SU-DHL-6 (cell line): Measurements from ENCODE around the gene TMPRSS11A.

Experiments
- H2AFZ ChIP-seq: fragments of 200-600 bp; sonication (generic); 2 replicates; pipeline ENCODE4 v1.6.1; 2014; ENCODE audit warnings: low read depth, mild to moderate bottlenecking, moderate library complexity, mixed read lengths, antibody characterized with exemption, low read length; ENCODE audit not compliant: severe bottlenecking
- H3F3A ChIP-seq: fragments of 200-600 bp; shearing (Covaris generic); 2 replicates; pipeline ENCODE4 v1.6.0; 2016; ENCODE audit warnings: antibody characterized with exemption, mild to moderate bottlenecking; ENCODE audit not compliant: insufficient read depth
- H3K27ac ChIP-seq: fragments of 200-600 bp; sonication (generic); 2 replicates; pipeline ENCODE4 v1.5.1; 2016; ENCODE audit warnings: low read depth, mild to moderate bottlenecking, low read length, moderate library complexity, mixed read lengths
- H3K27me3 ChIP-seq: fragments of 200-600 bp; sonication (generic), shearing (Covaris generic); 2 replicates; pipeline ENCODE4 v1.6.0; 2014; ENCODE audit warnings: mild to moderate bottlenecking, low read length
- H3K36me3 ChIP-seq: fragments of 200-600 bp; sonication (generic); 2 replicates; pipeline ENCODE4 v1.6.1; 2014; ENCODE audit warnings: mild to moderate bottlenecking, low read length, mixed read lengths
- H3K4me2 ChIP-seq: fragments of 300-600, 200-600 bp; shearing (Covaris generic), sonication (generic); 2 replicates; pipeline ENCODE4 v1.6.0; 2014; ENCODE audit warnings: low read length, low read depth, mild to moderate bottlenecking; ENCODE audit not compliant: poor library complexity, severe bottlenecking
- H3K4me3 ChIP-seq: fragments of 200-600 bp; sonication (generic); 2 replicates; pipeline ENCODE4 v1.5.1; 2014; ENCODE audit warnings: antibody characterized with exemption, low read length, mild to moderate bottlenecking, mixed read lengths; ENCODE audit not compliant: insufficient read depth, poor library complexity, severe bottlenecking
- H3K79me2 ChIP-seq: fragments of 200-600 bp; sonication (generic); 2 replicates; pipeline ENCODE4 v1.6.1; 2014; ENCODE audit warnings: mild to moderate bottlenecking, low read length, moderate library complexity; ENCODE audit not compliant: insufficient read depth
- H3K9ac ChIP-seq: fragments of 200-600 bp; sonication (generic); 2 replicates; pipeline ENCODE4 v1.7.0; 2014; ENCODE audit warnings: mild to moderate bottlenecking, low read length
- H3K9me2 ChIP-seq: fragments of 200-600 bp; sonication (generic); replicated peaks from 2 replicates; pipeline ENCODE4 v1.6.1; 2014; ENCODE audit warnings: low read length; ENCODE audit not compliant: insufficient read depth
- H3K9me3 ChIP-seq: fragments of 200-600 bp; sonication (generic); 2 replicates; pipeline ENCODE4 v1.6.1; 2014; ENCODE audit warnings: low read length, mixed read lengths; ENCODE audit not compliant: insufficient read depth
- H4K20me1 ChIP-seq: fragments of 200-600 bp; sonication (generic); 2 replicates; pipeline ENCODE4 v1.6.1; 2014; ENCODE audit warnings: low read depth, mild to moderate bottlenecking, antibody characterized with exemption, low read length, moderate library complexity, mixed read lengths
- EZH2phosphoT487 ChIP-seq: fragments of 200-600 bp; sonication (generic), shearing (Covaris generic); conservative IDR thresholded peaks from 2 replicates; pipeline ENCODE4 v1.6.1; 2018; ENCODE audit warnings: mild to moderate bottlenecking, antibody characterized with exemption, low read length, moderate library complexity, mixed read lengths
- TF ChIP-seq, protein P1 (sequence below): fragments of 200-600 bp; sonication (generic); IDR thresholded peaks from one replicate; pipeline ENCODE4 v1.5.1; 2017; ENCODE audit warnings: antibody characterized with exemption, mild to moderate bottlenecking, low read length, moderate library complexity; ENCODE audit not compliant: insufficient read depth, poor library complexity, severe bottlenecking

TMPRSS11A gene

DNA sequence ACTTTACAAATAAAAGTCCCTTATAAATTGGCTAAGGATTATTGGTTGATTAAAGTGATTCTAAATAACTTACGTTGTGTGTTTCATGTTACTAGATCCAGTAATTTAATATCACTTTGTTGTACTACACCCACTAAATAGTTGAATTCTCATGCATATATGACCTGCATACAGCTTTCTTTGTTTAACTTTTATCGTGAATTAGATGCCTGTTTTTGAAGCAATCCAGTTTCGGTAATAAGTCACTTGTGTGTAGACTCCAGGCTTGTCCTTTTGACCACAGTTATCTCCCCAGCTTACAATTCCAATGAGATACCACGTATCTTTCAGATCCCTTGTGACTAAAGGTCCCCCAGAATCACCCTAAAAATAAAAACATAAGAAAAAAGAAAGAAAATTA, 52.2 kb downstream of the TMPRSS11A start:
- no peaks in the 10 kb centered on the region for H3K27me3 ChIP-seq
- no peaks in the 10 kb centered on the region for H3K36me3 ChIP-seq
- H3K79me2 ChIP-seq: no peaks in the 10 kb centered on the region
- no peaks in the 10 kb centered on the region for H4K20me1 ChIP-seq
- no peak overlapping the region for H3K9ac ChIP-seq
- H3K9me3 ChIP-seq: no peaks in the 10 kb centered on the region
- no peaks in the 10 kb centered on the region for H3F3A ChIP-seq
- H3K4me3 ChIP-seq: no peak overlapping the region
- H3K27ac ChIP-seq: no peak overlapping the region
- TF ChIP-seq EZH2phosphoT487: no peak
- TF ChIP-seq, protein P1, sequence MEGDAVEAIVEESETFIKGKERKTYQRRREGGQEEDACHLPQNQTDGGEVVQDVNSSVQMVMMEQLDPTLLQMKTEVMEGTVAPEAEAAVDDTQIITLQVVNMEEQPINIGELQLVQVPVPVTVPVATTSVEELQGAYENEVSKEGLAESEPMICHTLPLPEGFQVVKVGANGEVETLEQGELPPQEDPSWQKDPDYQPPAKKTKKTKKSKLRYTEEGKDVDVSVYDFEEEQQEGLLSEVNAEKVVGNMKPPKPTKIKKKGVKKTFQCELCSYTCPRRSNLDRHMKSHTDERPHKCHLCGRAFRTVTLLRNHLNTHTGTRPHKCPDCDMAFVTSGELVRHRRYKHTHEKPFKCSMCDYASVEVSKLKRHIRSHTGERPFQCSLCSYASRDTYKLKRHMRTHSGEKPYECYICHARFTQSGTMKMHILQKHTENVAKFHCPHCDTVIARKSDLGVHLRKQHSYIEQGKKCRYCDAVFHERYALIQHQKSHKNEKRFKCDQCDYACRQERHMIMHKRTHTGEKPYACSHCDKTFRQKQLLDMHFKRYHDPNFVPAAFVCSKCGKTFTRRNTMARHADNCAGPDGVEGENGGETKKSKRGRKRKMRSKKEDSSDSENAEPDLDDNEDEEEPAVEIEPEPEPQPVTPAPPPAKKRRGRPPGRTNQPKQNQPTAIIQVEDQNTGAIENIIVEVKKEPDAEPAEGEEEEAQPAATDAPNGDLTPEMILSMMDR: no peak
- H2AFZ ChIP-seq: no peak overlapping the region
- H3K9me2 ChIP-seq: no peaks in the 10 kb centered on the region
- H3K4me2 ChIP-seq: no peak overlapping the region

DNA sequence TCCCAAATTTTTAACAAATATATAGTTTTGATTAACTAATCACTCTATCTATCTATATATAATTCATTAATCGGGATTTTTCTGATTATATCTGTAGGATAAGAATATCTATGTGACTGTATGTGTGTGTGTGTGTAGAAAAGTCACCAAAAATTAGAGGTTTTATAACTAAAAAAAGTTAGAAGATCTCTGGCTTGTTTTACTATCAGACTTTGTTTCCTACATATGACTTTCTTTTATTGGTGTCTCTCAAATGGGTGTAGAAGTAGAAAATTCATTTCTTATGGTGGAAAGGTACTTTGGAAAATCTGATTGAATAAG, 52.7 kb downstream of the TMPRSS11A start:
- Histone ChIP-seq H3K27me3 (no peaks in the 10 kb centered on the region), H3K9me2 (no peaks in the 10 kb centered on the region), H3K79me2 (no peaks in the 10 kb centered on the region), H4K20me1 (no peaks in the 10 kb centered on the region), H2AFZ (no peak overlapping the region), H3K4me2 (no peak overlapping the region), H3K36me3 (no peaks in the 10 kb centered on the region), H3K9me3 (no peaks in the 10 kb centered on the region), H3F3A (no peaks in the 10 kb centered on the region), H3K27ac (no peak overlapping the region), H3K9ac (no peak overlapping the region), H3K4me3 (no peak overlapping the region)
- no peak for TF ChIP-seq EZH2phosphoT487
- TF ChIP-seq, protein P1: no peak

DNA sequence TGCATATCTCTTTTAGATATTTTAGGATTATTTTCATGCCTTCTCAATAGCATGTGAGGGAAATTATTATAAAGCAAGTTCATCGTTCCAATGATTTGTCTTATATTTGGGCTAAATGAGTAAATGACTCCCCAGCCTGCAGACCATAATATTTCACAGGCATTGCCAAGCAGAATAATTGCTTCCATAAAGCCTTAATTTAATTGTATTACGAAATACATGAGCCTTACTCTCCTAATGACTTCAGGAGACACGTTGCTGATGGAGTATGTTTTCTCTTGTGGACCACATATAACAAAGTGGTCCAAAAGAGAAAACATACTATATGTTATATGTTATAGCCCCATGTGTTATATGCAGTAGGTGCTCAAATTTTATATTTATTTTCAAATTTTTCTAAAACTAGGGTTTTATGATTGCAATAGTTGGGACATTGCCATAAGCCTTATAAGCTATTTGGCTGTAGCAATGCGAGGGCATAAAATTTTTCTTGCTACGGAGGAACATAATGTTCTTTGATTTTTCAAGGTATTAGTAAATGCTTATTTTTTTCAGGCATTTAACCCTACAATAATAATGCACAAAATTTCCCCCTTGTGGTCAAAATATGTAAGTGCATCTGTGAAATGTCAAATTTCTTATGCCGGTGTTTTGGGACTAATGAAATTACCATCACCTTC, 53.2 kb downstream of the TMPRSS11A start:
- no peaks in the 10 kb centered on the region for H3K9me2 ChIP-seq
- TF ChIP-seq, protein P1: no peak
- TF ChIP-seq EZH2phosphoT487: no peak
- H3K27me3 ChIP-seq: no peaks in the 10 kb centered on the region
- H3K79me2 ChIP-seq: no peaks in the 10 kb centered on the region
- no peak overlapping the region for H3K27ac ChIP-seq
- no peak overlapping the region for H2AFZ ChIP-seq
- H3K36me3 ChIP-seq: no peaks in the 10 kb centered on the region
- no peak overlapping the region for H3K4me2 ChIP-seq
- H4K20me1 ChIP-seq: no peaks in the 10 kb centered on the region
- no peak overlapping the region for H3K4me3 ChIP-seq
- H3K9ac ChIP-seq: no peak overlapping the region
- H3F3A ChIP-seq: no peaks in the 10 kb centered on the region
- no peaks in the 10 kb centered on the region for H3K9me3 ChIP-seq

DNA sequence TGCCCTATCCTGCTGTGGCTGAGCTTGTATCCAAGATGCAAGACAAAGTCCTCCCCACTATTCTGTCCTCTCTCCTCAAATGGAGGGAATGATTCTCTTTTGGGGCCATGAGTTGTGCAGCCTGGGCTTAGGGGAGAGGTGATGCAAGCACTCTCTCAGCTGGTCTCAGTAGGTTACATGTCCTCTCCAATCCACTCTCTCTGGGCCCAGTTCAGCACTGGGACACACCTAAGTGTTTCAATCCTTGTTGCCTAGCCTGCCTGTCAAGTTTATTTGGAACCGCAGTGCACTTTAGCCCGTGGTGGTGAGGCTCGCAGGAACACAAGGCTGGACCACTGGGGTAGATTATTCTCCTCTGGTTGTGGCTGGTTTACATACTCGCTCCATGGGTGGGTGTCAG, 55.6 kb downstream of the TMPRSS11A start:
- H3K27ac ChIP-seq: no peak overlapping the region
- H3K4me3 ChIP-seq: no peak overlapping the region
- H3K9me2 ChIP-seq: no peaks in the 10 kb centered on the region
- H3F3A ChIP-seq: no peaks in the 10 kb centered on the region
- H3K4me2 ChIP-seq: no peak overlapping the region
- H3K79me2 ChIP-seq: no peaks in the 10 kb centered on the region
- no peaks in the 10 kb centered on the region for H4K20me1 ChIP-seq
- H2AFZ ChIP-seq: no peak overlapping the region
- no peaks in the 10 kb centered on the region for H3K9me3 ChIP-seq
- no peak overlapping the region for H3K9ac ChIP-seq
- TF ChIP-seq, protein P1: no peak
- no peak for TF ChIP-seq EZH2phosphoT487
- H3K27me3 ChIP-seq: no peaks in the 10 kb centered on the region
- no peaks in the 10 kb centered on the region for H3K36me3 ChIP-seq
